Breast epithelium (tissue), 4 donors: ENCODE measurements around the gene GATC. TPM values are rescaled to one million over a fixed set of nuclear protein-coding genes. Genes with fewer than 3 reads are reported as not detected.

ENCODE experiments used
- DNase-seq, 2 donors: peaks; one replicate each; pipeline ENCODE4 v3.0.0-alpha.2; 2019; ENCODE audit warnings: low spot score in 2 of 2
- H3K27ac ChIP-seq, 2 donors: fragments of 200-600 bp; sonication (generic) in 1 of 2; one replicate each; pipeline ENCODE4 v1.5.1; 2016 to 2019; ENCODE audit warnings: mild to moderate bottlenecking in 1 of 2
- H3K27me3 ChIP-seq, 2 donors: fragments of 200-600 bp; sonication (generic) in 1 of 2; one replicate each; pipeline versions ENCODE4 v1.5.1 to v1.6.0; 2017 to 2019; ENCODE audit warnings: control low read depth in 1 of 2, mild to moderate bottlenecking in 1 of 2
- H3K36me3 ChIP-seq: fragments of 200-600 bp; one replicate; pipeline ENCODE4 v1.5.1; 2019
- H3K4me1 ChIP-seq, 2 donors: fragments of 200-600 bp; sonication (generic); one replicate each; pipeline ENCODE4 v1.5.1; 2016 to 2019; ENCODE audit warnings: control low read depth in 1 of 2
- H3K4me3 ChIP-seq, 3 donors: fragments of 200-600 bp; sonication (generic); 1 replicate in 2 of 3; 2 replicates in 1 of 3; pipeline ENCODE4 v1.5.1; 2016 to 2019; ENCODE audit warnings: mild to moderate bottlenecking in 3 of 3, moderate library complexity in 2 of 3
- H3K9me3 ChIP-seq, 2 donors: fragments of 200-600 bp; sonication (generic) in 1 of 2; one replicate each; pipeline ENCODE4 v1.5.1; 2016 to 2019; ENCODE audit warnings: control low read depth in 1 of 2
- POLR2A ChIP-seq: fragments of 450-650 bp; IDR thresholded peaks from one replicate; pipeline ENCODE4 v1.6.1; 2016; ENCODE audit warnings: antibody characterized with exemption, mild to moderate bottlenecking, moderate library complexity
- POLR2AphosphoS5 ChIP-seq, 3 donors: sonication (generic); formaldehyde crosslinking; IDR thresholded peaks; one replicate each; pipeline ENCODE4 v1.6.1; 2017; ENCODE audit warnings: antibody characterized with exemption in 3 of 3
- intact Hi-C: fragments of 100-400 bp; cut with DNase I; formaldehyde crosslinking; loops from one replicate; pipeline ENCODE4 v1.15.1; 2023; ENCODE audit warnings: low total_unique reads
- total RNA-seq, 3 donors: library from RNA; depleted of rRNA; stranded (reverse); fragments of >200 nt; gene quantifications; one replicate each; pipeline ENCODE4 v1.1.0, GENCODE V29; 2016
- TF ChIP-seq, protein P1 (sequence below), 3 donors: fragments of 450-650 bp; IDR thresholded peaks; one replicate each; pipeline ENCODE4 v1.5.1; 2016 to 2017; ENCODE audit warnings: antibody characterized with exemption in 3 of 3, mild to moderate bottlenecking in 3 of 3, moderate library complexity in 3 of 3

Gene GATC
- total RNA-seq, 3 donors from 2014 or later: 26.5 to 35.8 (median 32.5) TPM

DNA sequence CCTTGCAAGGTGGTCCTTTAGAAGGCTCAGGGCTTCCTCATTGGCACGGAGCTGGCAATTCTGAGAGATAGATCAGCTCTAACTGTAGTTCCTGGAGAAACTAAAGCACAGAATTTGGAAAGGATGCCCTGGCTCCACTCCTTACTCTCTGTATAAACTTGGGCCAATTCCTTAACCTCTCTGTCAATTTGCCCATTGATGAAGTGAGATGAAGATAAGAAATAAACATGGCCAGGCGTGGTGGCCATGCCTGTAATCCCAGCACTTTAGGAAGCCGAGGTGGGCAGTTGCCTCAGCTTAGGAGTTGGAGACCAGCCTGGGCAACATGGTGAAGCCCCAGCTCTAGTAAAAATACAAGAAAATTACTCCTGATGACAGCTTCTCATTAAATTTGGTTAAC is 42.4 kb upstream of the GATC start:
- intact Hi-C loops: loop anchor here (5.0 kb wide), 1 partner anchor 858 kb away; no protein-coding TSS in a partner anchor
- Histone ChIP-seq H3K9me3 (no peaks in the 10 kb centered on the region), H3K4me3 (no peak overlapping the region), H3K4me1 (no peaks in the 10 kb centered on the region), H3K27ac (no peak overlapping the region), H3K36me3 (no peaks in the 10 kb centered on the region), H3K27me3 (no peaks in the 10 kb centered on the region)
- TF ChIP-seq POLR2AphosphoS5 (IDR thresholded peaks at IDR 0.05) (no peak), POLR2A (no peak)
- TF ChIP-seq, protein P1, sequence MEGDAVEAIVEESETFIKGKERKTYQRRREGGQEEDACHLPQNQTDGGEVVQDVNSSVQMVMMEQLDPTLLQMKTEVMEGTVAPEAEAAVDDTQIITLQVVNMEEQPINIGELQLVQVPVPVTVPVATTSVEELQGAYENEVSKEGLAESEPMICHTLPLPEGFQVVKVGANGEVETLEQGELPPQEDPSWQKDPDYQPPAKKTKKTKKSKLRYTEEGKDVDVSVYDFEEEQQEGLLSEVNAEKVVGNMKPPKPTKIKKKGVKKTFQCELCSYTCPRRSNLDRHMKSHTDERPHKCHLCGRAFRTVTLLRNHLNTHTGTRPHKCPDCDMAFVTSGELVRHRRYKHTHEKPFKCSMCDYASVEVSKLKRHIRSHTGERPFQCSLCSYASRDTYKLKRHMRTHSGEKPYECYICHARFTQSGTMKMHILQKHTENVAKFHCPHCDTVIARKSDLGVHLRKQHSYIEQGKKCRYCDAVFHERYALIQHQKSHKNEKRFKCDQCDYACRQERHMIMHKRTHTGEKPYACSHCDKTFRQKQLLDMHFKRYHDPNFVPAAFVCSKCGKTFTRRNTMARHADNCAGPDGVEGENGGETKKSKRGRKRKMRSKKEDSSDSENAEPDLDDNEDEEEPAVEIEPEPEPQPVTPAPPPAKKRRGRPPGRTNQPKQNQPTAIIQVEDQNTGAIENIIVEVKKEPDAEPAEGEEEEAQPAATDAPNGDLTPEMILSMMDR (IDR thresholded peaks at IDR 0.05): no peak
- DNase-seq: no peak

DNA sequence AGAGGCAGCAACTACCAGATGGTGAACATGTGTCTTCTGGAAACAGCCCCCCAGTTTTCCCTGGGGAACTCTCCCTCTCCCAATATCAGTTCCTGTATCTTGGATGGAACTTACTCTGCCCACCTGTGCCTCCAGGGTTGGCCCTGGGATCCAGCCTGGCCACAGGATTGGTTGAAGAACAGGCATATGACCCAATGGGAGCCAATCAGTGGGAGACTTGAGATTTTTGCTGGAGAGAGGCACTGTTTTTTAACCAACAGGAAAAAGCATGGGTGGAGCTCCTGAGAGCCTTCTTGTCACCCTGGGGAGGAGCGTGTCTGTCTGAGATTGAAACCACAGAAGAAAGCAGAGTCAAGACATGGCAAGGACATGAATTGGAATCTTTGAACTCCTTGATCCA is 42.0 kb upstream of the GATC start:
- TF ChIP-seq POLR2AphosphoS5 (IDR thresholded peaks at IDR 0.05): no peak

DNA sequence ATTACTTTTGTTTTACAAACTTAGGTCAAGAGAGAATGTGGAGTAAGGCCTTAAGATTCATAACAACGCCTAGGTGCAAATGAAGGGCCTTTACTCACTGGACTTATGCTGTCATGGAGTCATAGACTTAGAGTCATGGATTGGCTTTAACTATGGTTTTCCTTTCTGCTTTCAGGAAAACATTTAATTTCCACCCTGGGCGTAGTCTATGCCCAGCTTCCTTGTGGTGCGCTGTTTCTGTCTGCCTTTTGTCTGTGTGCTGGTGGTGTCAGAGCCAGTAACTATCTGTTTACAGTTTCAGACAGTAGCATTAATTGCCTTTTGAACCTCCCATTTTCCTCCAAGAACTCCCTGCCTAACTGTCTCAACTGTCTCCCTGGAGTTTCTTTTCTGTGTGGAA is 40.2 kb upstream of the GATC start:
- Histone ChIP-seq H3K36me3 (no peaks in the 10 kb centered on the region), H3K27ac (peak overlapping the region in 1 of 2 donors; percentile 40), H3K4me1 (no peaks in the 10 kb centered on the region), H3K9me3 (no peaks in the 10 kb centered on the region), H3K4me3 (no peak overlapping the region), H3K27me3 (no peaks in the 10 kb centered on the region)
- intact Hi-C loops: no loop called here
- DNase-seq: no peak
- no peak for TF ChIP-seq POLR2A
- no peak for TF ChIP-seq POLR2AphosphoS5 (IDR thresholded peaks at IDR 0.05)
- TF ChIP-seq, protein P1 (IDR thresholded peaks at IDR 0.05): no peak

More for the DNA sequence above, 42.0 kb upstream of the GATC start:
- H3K36me3 ChIP-seq: no peaks in the 10 kb centered on the region
- H3K9me3 ChIP-seq: no peaks in the 10 kb centered on the region
- DNase-seq: no peak
- no peak overlapping the region for H3K4me3 ChIP-seq
- H3K27me3 ChIP-seq: no peaks in the 10 kb centered on the region
- intact Hi-C loops: loop anchor here (5.0 kb wide), 1 partner anchor 858 kb away; no protein-coding TSS in a partner anchor
- H3K4me1 ChIP-seq: no peaks in the 10 kb centered on the region
- H3K27ac ChIP-seq: no peak overlapping the region

DNA sequence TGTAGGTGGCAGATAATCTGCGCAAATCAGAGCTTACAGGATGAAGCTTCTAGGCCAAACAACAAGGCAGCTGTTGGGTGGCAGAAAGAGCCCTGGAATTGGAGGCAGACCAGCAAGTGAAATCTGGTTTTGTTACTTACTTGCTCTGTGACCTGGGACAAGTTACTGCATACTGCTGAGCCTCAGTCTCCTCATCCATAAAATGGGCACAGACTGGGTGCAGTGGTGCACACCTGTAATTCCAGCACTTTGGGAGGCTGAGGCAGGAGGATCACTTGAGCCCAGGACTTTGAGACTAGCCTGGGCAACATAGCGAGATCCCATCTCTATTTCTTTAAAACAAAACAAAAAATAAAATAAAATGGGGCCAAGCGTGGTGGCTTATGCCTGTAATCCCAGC is 39.7 kb upstream of the GATC start:
- Histone ChIP-seq H3K4me1 (no peaks in the 10 kb centered on the region), H3K9me3 (no peaks in the 10 kb centered on the region), H3K27me3 (no peaks in the 10 kb centered on the region), H3K36me3 (no peaks in the 10 kb centered on the region), H3K27ac (peak overlapping the region in 1 of 2 donors; percentile 40), H3K4me3 (no peak overlapping the region)
- TF ChIP-seq, protein P1 (IDR thresholded peaks at IDR 0.05): no peak
- TF ChIP-seq POLR2A: no peak
- DNase-seq: no peak
- intact Hi-C loops: no loop called here

DNA sequence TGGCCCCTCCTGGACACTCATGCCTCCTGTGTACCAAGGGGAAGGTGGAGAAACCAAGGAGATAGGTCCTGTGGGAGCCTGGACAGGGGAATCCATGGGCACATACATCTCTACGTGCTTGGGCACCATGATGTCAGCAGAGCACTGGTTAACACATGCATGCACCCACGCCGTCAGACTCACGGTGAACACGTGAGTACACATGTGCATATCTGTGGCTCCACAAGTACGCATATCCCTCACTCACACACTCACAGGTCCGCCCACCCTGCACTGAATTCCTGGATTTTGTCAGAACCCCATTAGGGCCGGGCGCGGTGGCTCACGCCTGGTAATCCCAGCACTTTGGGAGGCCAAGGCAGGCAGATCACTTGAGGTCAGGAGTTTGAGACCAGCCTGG is 37.5 kb upstream of the GATC start:
- Histone ChIP-seq H3K4me1 (no peaks in the 10 kb centered on the region), H3K9me3 (no peaks in the 10 kb centered on the region), H3K36me3 (no peaks in the 10 kb centered on the region), H3K4me3 (no peak overlapping the region), H3K27ac (no peak overlapping the region), H3K27me3 (no peaks in the 10 kb centered on the region)
- TF ChIP-seq POLR2A (no peak), POLR2AphosphoS5 (IDR thresholded peaks at IDR 0.05) (no peak)
- TF ChIP-seq, protein P1 (IDR thresholded peaks at IDR 0.05): no peak
- DNase-seq: no peak
- intact Hi-C loops: no loop called here

DNA sequence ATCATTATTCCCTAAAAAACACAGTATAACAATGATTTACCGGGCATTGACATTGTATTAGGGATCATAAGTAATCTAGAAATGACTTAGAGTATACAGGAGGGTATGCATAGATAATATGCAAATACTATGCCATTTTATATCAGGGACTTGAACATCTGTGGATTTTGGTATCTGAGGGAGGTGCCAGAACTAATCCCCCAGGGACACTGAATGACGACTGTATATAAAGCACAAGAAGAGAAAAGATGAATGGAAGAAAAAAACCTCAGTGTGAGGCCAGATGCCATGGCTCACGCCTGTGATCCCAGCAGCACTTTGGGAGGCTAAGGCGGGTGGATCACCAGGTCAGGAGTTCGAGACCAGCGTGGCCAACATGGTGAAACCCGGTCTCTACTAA is 33.8 kb upstream of the GATC start:
- no peak for DNase-seq
- Histone ChIP-seq H3K9me3 (no peaks in the 10 kb centered on the region), H3K27ac (no peak overlapping the region), H3K36me3 (no peaks in the 10 kb centered on the region), H3K4me3 (no peak overlapping the region), H3K27me3 (no peaks in the 10 kb centered on the region), H3K4me1 (no peaks in the 10 kb centered on the region)
- intact Hi-C loops: loop anchor here (2.0 kb wide), 1 partner anchor 72 kb away; no protein-coding TSS in a partner anchor
- TF ChIP-seq POLR2AphosphoS5 (IDR thresholded peaks at IDR 0.05): no peak
- no peak for TF ChIP-seq POLR2A
- TF ChIP-seq, protein P1 (IDR thresholded peaks at IDR 0.05): no peak
